Measurements from ENCODE around the gene PLA2G4D.

- no peak for TF ChIP-seq CTCF (IDR thresholded peaks at IDR 0.05; ENCODE audit: poor library complexity, severe bottlenecking)
- TF ChIP-seq RAD21 (conservative IDR thresholded peaks at IDR 0.05) = no peak
- no peak for TF ChIP-seq MXI1 (conservative IDR thresholded peaks at IDR 0.05; ENCODE audit: poor library complexity, severe bottlenecking)
These were observed 24.5 kb upstream of the PLA2G4D start for GRCh38 chr15:42118650-42119445.
